K562 (cell line): ENCODE results near the gene SLAMF8. TPM values are rescaled to one million over a fixed set of nuclear protein-coding genes. Genes with fewer than 3 reads are reported as not detected.

Experiments
- ATAC-seq: fragments of 200-7000 bp; cut with Tn5 transposase; 3 replicates; pipeline ENCODE4 v1.9.1; 2020; ENCODE audit warnings: moderate library complexity
- BruUV-seq: library from RNA; stranded (reverse); fragments of 400-500 nt; replicated peaks from 2 replicates; lab custom pipeline; 2021; lab: Mats Ljungman, UMichigan
- CTCF ChIA-PET: fragments of 300-600 bp; formaldehyde crosslinking; extraction: SDS; loops from one replicate; lab custom pipeline; 2021; ENCODE audit warnings: low intra/inter-chr PET ratio; lab: Yijun Ruan, JAX
- POLR2A ChIA-PET: fragments of 300-600, 350-650 bp; sonication (Branson Sonifier 250); formaldehyde crosslinking; extraction: SDS; loops from one replicate; lab custom pipeline; 2021; ENCODE audit warnings: antibody characterized with exemption, inconsistent platforms; lab: Yijun Ruan, JAX
- DNase-seq, 4 experiments: peaks; one replicate each; pipeline versions ENCODE4 v3.0.0 to v3.0.0-alpha.2; 2011 to 2018; ENCODE audit warnings: low spot score in 3 of 4, mixed read lengths in 3 of 4; ENCODE audit errors: extremely low read depth in 1 of 4
- FAIRE-seq: peaks from 2 replicates; lab custom pipeline; 2011; peaks lifted over from hg19 to GRCh38; lab: Jason Lieb, UNC
- H2AFZ ChIP-seq: 2 replicates; pipeline ENCODE4 v1.6.0; 2011; ENCODE audit warnings: low read depth, low read length, control low read depth, inconsistent platforms
- H3K27ac ChIP-seq: fragments of 200-600 bp; 3 replicates; pipeline ENCODE4 v1.8.0; 2011; ENCODE audit warnings: low read depth, mild to moderate bottlenecking, control low read depth, inconsistent platforms, low read length, moderate library complexity, mixed read lengths; ENCODE audit errors: extremely low read depth
- H3K27me3 ChIP-seq, 2 experiments: fragments of 300-600 bp in 1 of 2; 2 replicates in 1 of 2; 3 replicates in 1 of 2; pipeline versions ENCODE4 v1.6.0 to v1.8.0; 2011; ENCODE audit warnings: inconsistent platforms in 2 of 2, low read length in 2 of 2, mild to moderate bottlenecking in 1 of 2, mixed read lengths in 1 of 2, moderate library complexity in 1 of 2; ENCODE audit not compliant: control insufficient read depth in 2 of 2, insufficient read depth in 2 of 2
- H3K36me3 ChIP-seq: fragments of 300-600 bp; 3 replicates; pipeline ENCODE4 v1.8.0; 2011; ENCODE audit warnings: mild to moderate bottlenecking, low read length, inconsistent platforms; ENCODE audit not compliant: control insufficient read depth, insufficient read depth
- H3K4me1 ChIP-seq, 2 experiments: fragments of 200-600 bp in 1 of 2; replicated peaks in 1 of 2; 2 replicates in 1 of 2; 3 replicates in 1 of 2; pipeline versions ENCODE4 v1.5.1 to v1.8.0; 2011; ENCODE audit warnings: inconsistent platforms in 2 of 2, low read length in 2 of 2, mild to moderate bottlenecking in 1 of 2, mixed read lengths in 1 of 2, moderate library complexity in 1 of 2; ENCODE audit not compliant: control insufficient read depth in 2 of 2, insufficient read depth in 2 of 2
- H3K4me2 ChIP-seq: 2 replicates; pipeline ENCODE4 v1.6.1; 2011; ENCODE audit warnings: low read length, control low read depth, inconsistent platforms, mixed read lengths; ENCODE audit not compliant: insufficient read depth
- H3K4me3 ChIP-seq: fragments of 200-600 bp; sonication (generic), shearing (Covaris generic); 2 replicates; pipeline ENCODE4 v1.5.1; 2016; ENCODE audit warnings: control low read depth, inconsistent platforms
- H3K79me2 ChIP-seq: fragments of 200-600 bp; 3 replicates; pipeline ENCODE4 v1.8.0; 2011; ENCODE audit warnings: low read length, inconsistent platforms; ENCODE audit not compliant: control insufficient read depth, insufficient read depth
- H3K9ac ChIP-seq, 2 experiments: 2 replicates each; pipeline versions ENCODE4 v1.6.0 to v1.6.1; 2011; ENCODE audit warnings: low read depth in 2 of 2, low read length in 2 of 2, control low read depth in 1 of 2, inconsistent platforms in 1 of 2, mild to moderate bottlenecking in 1 of 2, mixed read lengths in 1 of 2; ENCODE audit not compliant: insufficient read depth in 1 of 2
- H3K9me1 ChIP-seq: one replicate; pipeline ENCODE4 v1.6.0; 2011; ENCODE audit warnings: inconsistent platforms, mild to moderate bottlenecking, low read length, moderate library complexity; ENCODE audit not compliant: control insufficient read depth, insufficient read depth
- H3K9me3 ChIP-seq: replicated peaks from 2 replicates; pipeline ENCODE4 v1.5.1; 2011; ENCODE audit warnings: low read depth, low read length, inconsistent platforms; ENCODE audit not compliant: control insufficient read depth, insufficient read depth
- H4K20me1 ChIP-seq: replicated peaks from 2 replicates; pipeline ENCODE4 v1.6.1; 2011; ENCODE audit warnings: low read length, inconsistent platforms, mixed read lengths; ENCODE audit not compliant: control insufficient read depth, insufficient read depth
- KDM4B ChIP-seq, 2 experiments: fragments of 450-650 bp in 1 of 2; sonication (generic) in 1 of 2; IDR thresholded peaks; 2 replicates each; pipeline ENCODE4 v1.6.1; 2016 to 2017; ENCODE audit warnings: borderline replicate concordance in 2 of 2, antibody characterized with exemption in 1 of 2, low read depth in 1 of 2, mild to moderate bottlenecking in 1 of 2
- PHF8 ChIP-seq: fragments of 200-600 bp; sonication (generic); IDR thresholded peaks from 2 replicates; pipeline ENCODE4 v1.6.1; 2012; ENCODE audit warnings: mixed run types, mild to moderate bottlenecking, inconsistent platforms, low read length, moderate library complexity, borderline replicate concordance
- SP1 ChIP-seq: sonication (generic); formaldehyde crosslinking; IDR thresholded peaks from 2 replicates; pipeline ENCODE4 v1.8.1; 2022; ENCODE audit warnings: mild to moderate bottlenecking, missing genetic modification reagents
- TFE3 ChIP-seq: fragments of 450-650 bp; formaldehyde crosslinking; IDR thresholded peaks from 2 replicates; pipeline ENCODE4 v1.4.0; 2020; ENCODE audit warnings: mild to moderate bottlenecking, mixed read lengths
- UBTF ChIP-seq, 2 experiments: IDR thresholded peaks; 2 replicates each; pipeline ENCODE4 v1.6.1; 2012; ENCODE audit warnings: improper control_type of control experiment in 2 of 2, low read depth in 2 of 2, low read length in 2 of 2, borderline replicate concordance in 1 of 2
- ZNF639 ChIP-seq, 2 experiments: fragments of 200-800 bp in 1 of 2; sonication (Bioruptor generic) in 1 of 2; sonication (generic) in 1 of 2; formaldehyde crosslinking in 1 of 2; IDR thresholded peaks in 1 of 2; conservative IDR thresholded peaks in 1 of 2; 2 replicates each; pipeline versions ENCODE4 v1.5.0 to v1.6.1; 2016 to 2020; ENCODE audit warnings: missing compliant biosample characterization in 1 of 2, missing genetic modification characterization in 1 of 2, missing genetic modification reagents in 1 of 2
- WGBS: fragments of 100-300 bp; shearing (Covaris generic); methylation state at CpG from one replicate; pipeline ENCODE4 v1.1.6; 2016; ENCODE audit warnings: low coverage, mixed read lengths; ENCODE audit not compliant: insufficient coverage; ENCODE audit errors: missing lambda C conversion rate; 5-methylcytosine and 5-hydroxymethylcytosine counted together
- in situ Hi-C: fragments of 300-500 bp; cut with MboI; formaldehyde crosslinking; loops from 4 replicates; pipeline ENCODE4 v1.15.0; 2018; ENCODE audit warnings: inconsistent platforms, mixed read lengths
- intact Hi-C: fragments of 100-400 bp; cut with micrococcal nuclease; formaldehyde crosslinking; loops from 2 replicates; pipeline ENCODE4 v1.14.2; 2022
- polyA plus RNA-seq, 8 experiments: library from polyadenylated mRNA; depleted of rRNA in 4 of 8; stranded (reverse) in 5 of 8; unstranded in 3 of 8; fragments of >200 nt; fragmentation: Nextera tagmentation in 2 of 8; fragmentation: Illumina TruSeq in 1 of 8; extraction: Ambion mirVana in 2 of 8; extraction: Trizol in 1 of 8; gene quantifications; 2 replicates each; pipeline versions ENCODE4 v1.2.1 to v1.2.3, GENCODE V29; 2011 to 2014; ENCODE audit warnings: inconsistent platforms in 1 of 8, missing spikeins in 1 of 8
- total RNA-seq, 7 experiments: library from RNA; depleted of rRNA in 6 of 7; stranded (reverse); fragments of >200 nt in 6 of 7; fragmentation: Illumina TruSeq in 2 of 7; extraction: Trizol in 2 of 7; gene quantifications; 2 replicates each; pipeline versions ENCODE4 v1.2.1 to v1.2.3, GENCODE V29; 2011 to 2021; ENCODE audit warnings: low replicate concordance in 1 of 7

The SLAMF8 gene
- total and polyA plus RNA-seq, 9 of the 15 experiments (the other 6 are each of a cell fraction or from before 2014, with no cell fraction given) = not detected

GRCh38 chr1:159854116-159854692 is 27.5 kb downstream of the SLAMF8 start:
- Histone ChIP-seq H3K9me1 (no peaks in the 10 kb centered on the region), H3K27me3 (peaks cover 0 to 27% of the 10 kb centered on the region in 2 experiments; a peak in 2 of 5 replicates), H3K36me3 (no peaks in the 10 kb centered on the region), H2AFZ (no peak overlapping the region), H3K4me3 (no peak overlapping the region; the same call in 1 of the 2 replicates), H3K79me2 (no peaks in the 10 kb centered on the region), H3K9me3 (no peaks in the 10 kb centered on the region), H4K20me1 (no peaks in the 10 kb centered on the region), H3K4me1 (peaks cover 0 to 13% of the 10 kb centered on the region in 2 experiments; a peak in 2 of 5 replicates), H3K9ac (no peak overlapping the region), H3K4me2 (no peak overlapping the region)
- 16% methylated on average over 24 of the region's 31 CpGs for WGBS
- intact Hi-C loops (no loop called here), in situ Hi-C loops (no loop called here)
- ChIA-PET POLR2A (interaction anchor here (1.0 kb wide), 1 partner anchor 11 kb away, joined by 3 read pairs; no protein-coding TSS in a partner anchor), CTCF (no interaction called here)
- BruUV-seq = no TSS peak
- DNase-seq (peak in 1 of 4 experiments; percentile 27), FAIRE-seq (no peak)
- TF ChIP-seq KDM4B (IDR thresholded peaks at IDR 0.05; ENCODE audit: borderline replicate concordance in 2 of 2, low read depth in 1 of 2) (no peak), PHF8 (peak; percentile 33; the same call in 1 of the 2 replicates)
- TF ChIP-seq, all 486 proteins: peak for 1
- 0 out of 3 replicates have a peak, but pooled peaks have one; percentile 17 for ATAC-seq
- H3K27ac ChIP-seq = no peak overlapping the region

- ChIA-PET CTCF (no interaction called here), POLR2A (no interaction called here)
- Histone ChIP-seq H3K4me2 (no peak overlapping the region), H3K79me2 (no peaks in the 10 kb centered on the region), H3K36me3 (no peaks in the 10 kb centered on the region), H3K9me3 (no peaks in the 10 kb centered on the region), H3K4me3 (no peak overlapping the region; the same call in 1 of the 2 replicates), H4K20me1 (no peaks in the 10 kb centered on the region), H3K9ac (no peak overlapping the region), H2AFZ (no peak overlapping the region), H3K4me1 (peaks cover 0 to 13% of the 10 kb centered on the region in 2 experiments; a peak in 2 of 5 replicates), H3K27me3 (peaks cover 0 to 32% of the 10 kb centered on the region in 2 experiments; a peak in 2 of 5 replicates), H3K27ac (no peak overlapping the region), H3K9me1 (no peaks in the 10 kb centered on the region)
- DNase-seq (peak in 3 of 4 experiments; percentile 40 to 59 (median 53)), FAIRE-seq (no peak), ATAC-seq (peak; percentile 84)
- intact Hi-C loops = no loop called here
- no TSS peak for BruUV-seq
- in situ Hi-C loops = no loop called here
- 21% methylated on average over 27 of the region's 59 CpGs for WGBS
- TF ChIP-seq ZNF639 (CRISPR knock-in tag; conservative IDR thresholded peaks at IDR 0.05 in 1 of 2, IDR thresholded peaks at IDR 0.05 in 1 of 2) = no peak
- no peak for TF ChIP-seq TFE3 (CRISPR knock-in tag)
- 0 out of 4 replicates have a peak, but pooled peaks of 1 of the 2 experiments have one; percentile 39 for TF ChIP-seq UBTF (IDR thresholded peaks at IDR 0.05; ENCODE audit: borderline replicate concordance in 1 of 2, low read depth in 2 of 2, low read length in 2 of 2)
- no peak for TF ChIP-seq SP1 (CRISPR knock-in tag)
These were observed 28.1 kb downstream of the SLAMF8 start for GRCh38 chr1:159854693-159855192.
